PFSK-1 (cell line): Measurements from ENCODE around the gene TRPV4.

Source experiments
- FOXP2 ChIP-seq: optimal IDR thresholded peaks from 2 replicates; pipeline ENCODE3; 2011; ENCODE audit warnings: borderline replicate concordance, control low read depth, inconsistent platforms; ENCODE audit not compliant: insufficient read depth; ENCODE audit errors: extremely low read length, extremely low read depth
- POLR2AphosphoS5 ChIP-seq: IDR thresholded peaks from 2 replicates; pipeline ENCODE4 v1.6.1; 2012; ENCODE audit warnings: low read depth, mild to moderate bottlenecking, control low read depth, low read length, moderate library complexity
- SIN3A ChIP-seq: IDR thresholded peaks from 2 replicates; pipeline ENCODE4 v1.6.1; 2012; ENCODE audit warnings: mild to moderate bottlenecking, low read length, moderate library complexity, borderline replicate concordance; ENCODE audit not compliant: insufficient read depth
- TAF1 ChIP-seq: IDR thresholded peaks from 2 replicates; pipeline ENCODE4 v1.6.1; 2012; ENCODE audit warnings: low read length, control low read depth, borderline replicate concordance; ENCODE audit not compliant: insufficient read depth
- TF ChIP-seq, protein P1 (sequence below), 2 experiments: IDR thresholded peaks; 2 replicates each; pipeline versions ENCODE4 v1.6.1 to v1.8.0; 2011 to 2012; ENCODE audit warnings: low read depth in 2 of 2, low read length in 2 of 2, control low read depth in 1 of 2, inconsistent platforms in 1 of 2, mild to moderate bottlenecking in 1 of 2, moderate library complexity in 1 of 2; ENCODE audit not compliant: insufficient read depth in 1 of 2

The TRPV4 gene

DNA sequence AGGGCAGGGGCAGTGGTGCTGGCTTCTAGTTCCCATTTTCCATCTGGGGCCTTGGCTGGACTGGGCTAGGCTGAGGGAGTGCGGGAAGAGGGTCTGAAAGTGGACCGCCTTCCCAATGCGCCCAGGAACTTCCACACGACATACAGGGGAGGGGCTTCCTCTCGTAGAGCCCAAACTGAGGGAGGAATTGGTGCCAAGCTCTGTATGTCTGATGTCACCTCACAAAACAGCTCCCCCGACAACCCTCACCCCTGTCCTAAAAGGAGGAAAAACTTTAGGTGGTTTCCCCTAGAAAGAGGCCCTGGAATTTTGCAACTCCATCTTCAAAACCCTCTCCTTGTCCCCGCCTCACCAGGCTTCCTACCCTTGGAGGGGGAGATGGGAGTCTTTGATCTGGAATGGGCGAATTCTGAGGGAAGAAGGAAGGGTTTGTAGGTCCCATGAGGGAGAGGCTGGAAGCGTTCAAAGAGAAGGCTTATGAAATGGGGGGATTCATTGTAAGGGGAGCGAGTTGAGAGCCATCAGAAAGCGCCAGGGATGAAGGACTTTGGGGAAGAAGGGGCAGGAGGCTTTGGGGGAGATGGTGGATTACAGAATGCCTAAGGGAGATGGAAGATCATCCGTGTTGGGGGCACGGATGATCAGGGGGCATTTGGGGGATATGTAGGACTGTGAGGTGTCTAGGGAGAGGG lies 46.3 kb upstream of the TRPV4 start:
- no peak for TF ChIP-seq POLR2AphosphoS5
- TF ChIP-seq SIN3A = no peak
- TF ChIP-seq FOXP2 = no peak
- TF ChIP-seq, protein P1, sequence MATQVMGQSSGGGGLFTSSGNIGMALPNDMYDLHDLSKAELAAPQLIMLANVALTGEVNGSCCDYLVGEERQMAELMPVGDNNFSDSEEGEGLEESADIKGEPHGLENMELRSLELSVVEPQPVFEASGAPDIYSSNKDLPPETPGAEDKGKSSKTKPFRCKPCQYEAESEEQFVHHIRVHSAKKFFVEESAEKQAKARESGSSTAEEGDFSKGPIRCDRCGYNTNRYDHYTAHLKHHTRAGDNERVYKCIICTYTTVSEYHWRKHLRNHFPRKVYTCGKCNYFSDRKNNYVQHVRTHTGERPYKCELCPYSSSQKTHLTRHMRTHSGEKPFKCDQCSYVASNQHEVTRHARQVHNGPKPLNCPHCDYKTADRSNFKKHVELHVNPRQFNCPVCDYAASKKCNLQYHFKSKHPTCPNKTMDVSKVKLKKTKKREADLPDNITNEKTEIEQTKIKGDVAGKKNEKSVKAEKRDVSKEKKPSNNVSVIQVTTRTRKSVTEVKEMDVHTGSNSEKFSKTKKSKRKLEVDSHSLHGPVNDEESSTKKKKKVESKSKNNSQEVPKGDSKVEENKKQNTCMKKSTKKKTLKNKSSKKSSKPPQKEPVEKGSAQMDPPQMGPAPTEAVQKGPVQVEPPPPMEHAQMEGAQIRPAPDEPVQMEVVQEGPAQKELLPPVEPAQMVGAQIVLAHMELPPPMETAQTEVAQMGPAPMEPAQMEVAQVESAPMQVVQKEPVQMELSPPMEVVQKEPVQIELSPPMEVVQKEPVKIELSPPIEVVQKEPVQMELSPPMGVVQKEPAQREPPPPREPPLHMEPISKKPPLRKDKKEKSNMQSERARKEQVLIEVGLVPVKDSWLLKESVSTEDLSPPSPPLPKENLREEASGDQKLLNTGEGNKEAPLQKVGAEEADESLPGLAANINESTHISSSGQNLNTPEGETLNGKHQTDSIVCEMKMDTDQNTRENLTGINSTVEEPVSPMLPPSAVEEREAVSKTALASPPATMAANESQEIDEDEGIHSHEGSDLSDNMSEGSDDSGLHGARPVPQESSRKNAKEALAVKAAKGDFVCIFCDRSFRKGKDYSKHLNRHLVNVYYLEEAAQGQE (IDR thresholded peaks at IDR 0.05; ENCODE audit: insufficient read depth in 1 of 2, low read depth in 2 of 2, low read length in 2 of 2) = no peak
- no peak for TF ChIP-seq TAF1

- TF ChIP-seq POLR2AphosphoS5 (no peak), FOXP2 (no peak), SIN3A (no peak), TAF1 (no peak)
- TF ChIP-seq, protein P1 (IDR thresholded peaks at IDR 0.05; ENCODE audit: insufficient read depth in 1 of 2, low read depth in 2 of 2, low read length in 2 of 2) = no peak
Measured at GRCh38 chr12:109878749-109879148, 45.6 kb upstream of the TRPV4 start.

DNA sequence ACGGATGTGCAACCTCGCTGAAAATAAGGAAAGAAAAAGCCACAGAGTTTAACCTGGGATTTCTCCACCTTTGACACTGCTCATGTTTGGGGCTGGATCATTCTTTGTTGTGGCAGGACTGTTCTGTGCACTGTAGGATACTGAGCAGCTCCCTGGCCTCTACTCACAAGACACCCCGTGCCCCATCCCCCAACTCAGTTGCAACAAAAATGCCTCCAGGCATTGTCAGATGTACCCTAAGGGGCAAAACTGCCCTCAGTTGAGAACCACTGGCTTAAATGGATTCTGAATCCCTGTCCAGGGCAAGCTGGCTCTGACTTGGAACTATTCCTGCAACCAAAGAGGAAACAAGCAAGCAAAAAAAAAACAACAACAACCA lies 45.0 kb upstream of the TRPV4 start:
- no peak for TF ChIP-seq TAF1
- no peak for TF ChIP-seq SIN3A
- no peak for TF ChIP-seq FOXP2
- TF ChIP-seq, protein P1 (IDR thresholded peaks at IDR 0.05; ENCODE audit: insufficient read depth in 1 of 2, low read depth in 2 of 2, low read length in 2 of 2) = no peak
- TF ChIP-seq POLR2AphosphoS5 = no peak

- TF ChIP-seq TAF1 (no peak), SIN3A (no peak), POLR2AphosphoS5 (no peak)
- TF ChIP-seq, protein P1 (IDR thresholded peaks at IDR 0.05; ENCODE audit: insufficient read depth in 1 of 2, low read depth in 2 of 2, low read length in 2 of 2) = no peak
Measured at GRCh38 chr12:109877504-109878246, 44.5 kb upstream of the TRPV4 start.
